GM19455 (cell line): ENCODE data around the gene MYO1D.
"Not testable (repeated sequence)": the region's sequence is repeated elsewhere in the genome, so short reads cannot be mapped to it uniquely, and the experiment has no call there.

Source experiments
- ATAC-seq: cut with Tn5 transposase; IDR thresholded peaks from one replicate; pipeline ENCODE4 v1.9.1; 2021; ENCODE audit not compliant: unreplicated experiment

MYO1D gene

DNA sequence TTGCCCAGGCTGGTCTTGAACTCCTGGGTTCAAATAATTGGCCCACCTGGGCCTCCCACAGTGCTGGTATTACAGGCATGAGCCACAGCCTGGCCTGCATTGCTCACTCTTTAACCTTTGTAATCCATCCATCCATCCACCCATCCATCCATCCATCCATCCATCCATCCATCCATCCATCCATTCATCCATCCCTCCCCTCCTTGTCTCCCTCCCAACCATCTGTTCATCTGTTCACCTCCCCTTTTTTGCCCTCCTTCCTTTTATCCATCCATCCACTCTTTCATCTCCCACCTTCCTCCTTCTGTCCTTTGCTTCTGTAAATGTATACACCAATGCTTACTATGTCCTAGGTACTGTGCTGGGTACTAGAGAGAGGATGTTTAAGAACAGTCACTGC, 324.6 kb downstream of the MYO1D start:
- no peak for ATAC-seq

DNA sequence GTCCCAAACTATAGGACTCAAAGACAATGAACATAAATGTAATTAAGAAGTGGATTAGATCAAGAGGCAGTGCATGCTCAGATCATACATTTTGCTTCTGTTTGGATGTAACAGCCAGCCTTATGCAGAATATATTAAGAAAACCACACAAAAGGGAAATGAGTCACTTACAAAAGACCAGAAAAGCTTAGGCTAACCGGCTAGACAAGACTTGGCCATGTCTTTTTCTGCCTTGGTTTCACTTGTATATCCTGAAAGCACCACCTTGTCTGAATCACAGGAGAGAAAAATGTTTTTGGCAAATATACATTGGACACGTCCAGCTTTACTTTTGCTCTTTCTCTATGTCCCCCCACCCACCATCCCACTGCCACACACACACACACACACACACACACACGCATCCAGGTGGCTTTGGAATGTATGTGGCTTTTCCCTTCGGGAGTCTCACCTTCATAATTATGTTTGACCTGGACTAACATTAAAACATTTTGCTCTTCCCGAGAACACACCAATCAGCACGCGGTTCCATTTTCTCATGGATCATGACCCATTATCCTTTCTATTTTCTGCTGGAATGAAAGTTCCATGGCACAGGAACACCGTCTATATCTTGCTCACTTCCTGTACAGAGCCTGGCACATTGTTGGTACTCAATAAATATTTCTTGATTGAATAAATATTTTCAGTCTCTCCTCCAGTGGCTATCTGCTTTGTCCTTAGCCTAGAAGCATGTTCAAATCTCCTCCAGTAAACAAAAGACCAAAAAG, 325.6 kb downstream of the MYO1D start:
- ATAC-seq, result no peak

DNA sequence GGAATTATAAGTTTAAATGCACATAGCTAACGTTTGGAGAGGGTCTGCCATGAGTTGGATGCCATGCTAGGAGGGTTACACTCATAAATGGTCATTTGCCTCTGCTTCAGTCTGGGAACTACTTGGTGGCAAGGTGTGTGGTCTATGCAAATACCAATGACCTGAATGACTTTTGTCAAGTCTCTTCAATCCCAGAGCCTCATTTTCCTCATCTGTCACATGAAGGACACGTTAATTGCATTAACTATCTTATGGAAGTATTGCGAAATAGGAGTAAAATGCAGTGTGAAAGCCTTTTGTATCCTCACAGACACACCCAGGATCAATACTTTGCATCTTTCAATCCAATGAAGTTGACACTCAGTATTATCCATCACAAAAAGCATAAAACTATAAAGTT, 327.4 kb downstream of the MYO1D start:
- ATAC-seq, result no peak

DNA sequence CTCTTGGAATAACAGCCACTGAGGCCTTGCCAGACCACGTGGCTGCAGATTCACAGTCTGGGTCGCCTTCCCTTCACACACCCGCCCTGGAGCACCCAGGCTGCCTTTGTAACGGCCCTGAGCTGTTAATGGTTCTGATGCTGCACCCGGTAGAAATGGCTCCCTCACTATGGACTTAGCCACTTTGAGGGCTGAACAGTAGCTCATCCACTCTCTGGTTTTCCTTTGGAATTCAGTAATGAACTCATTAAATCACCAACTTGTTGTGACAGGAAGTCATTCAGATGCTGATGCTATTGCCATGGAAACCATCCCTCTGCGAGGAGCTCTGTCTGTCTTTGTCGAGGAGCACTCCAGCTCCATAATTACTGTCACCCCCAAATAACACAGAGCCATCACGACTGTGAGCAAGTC, 330.9 kb downstream of the MYO1D start:
- ATAC-seq, result no peak

DNA sequence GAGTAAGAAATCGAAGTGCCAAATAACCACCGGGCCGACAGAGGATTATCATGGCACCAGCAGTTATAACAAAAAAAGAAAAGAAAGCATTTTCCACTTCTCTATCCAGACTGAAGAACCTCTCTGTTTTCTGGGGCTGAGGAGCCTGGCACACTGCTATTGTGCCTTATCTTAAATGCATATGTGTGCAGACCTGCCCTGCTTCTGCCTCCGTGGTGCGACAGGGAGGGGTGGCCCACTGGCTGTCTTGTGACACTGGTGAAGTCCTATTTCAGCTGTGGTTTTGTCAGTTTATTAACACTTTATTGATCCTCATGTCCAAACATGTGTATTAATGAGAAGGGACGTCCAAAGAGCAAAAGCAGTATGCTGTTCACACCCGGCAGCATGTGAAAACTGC, 334.7 kb downstream of the MYO1D start:
- no peak for ATAC-seq

DNA sequence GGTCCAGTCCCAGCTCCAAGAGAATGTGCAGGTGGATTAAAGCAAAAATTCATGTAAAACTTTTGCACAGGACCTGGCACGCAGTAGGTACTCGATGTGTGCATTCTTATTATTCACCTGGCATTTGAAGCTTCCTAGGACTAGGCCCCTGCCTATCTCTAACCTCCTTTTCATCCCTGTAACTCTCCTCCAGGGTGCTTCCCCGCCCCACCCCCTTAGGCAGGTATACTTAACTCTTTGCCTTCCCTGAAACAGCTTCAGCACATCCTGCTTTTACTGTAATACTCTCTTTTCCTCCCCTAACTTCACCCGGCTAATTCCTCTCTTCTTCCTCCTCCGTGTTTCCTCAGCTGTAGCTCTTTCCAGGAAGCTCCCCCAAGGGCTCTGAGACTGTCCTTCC, 335.3 kb downstream of the MYO1D start:
- no peak for ATAC-seq

DNA sequence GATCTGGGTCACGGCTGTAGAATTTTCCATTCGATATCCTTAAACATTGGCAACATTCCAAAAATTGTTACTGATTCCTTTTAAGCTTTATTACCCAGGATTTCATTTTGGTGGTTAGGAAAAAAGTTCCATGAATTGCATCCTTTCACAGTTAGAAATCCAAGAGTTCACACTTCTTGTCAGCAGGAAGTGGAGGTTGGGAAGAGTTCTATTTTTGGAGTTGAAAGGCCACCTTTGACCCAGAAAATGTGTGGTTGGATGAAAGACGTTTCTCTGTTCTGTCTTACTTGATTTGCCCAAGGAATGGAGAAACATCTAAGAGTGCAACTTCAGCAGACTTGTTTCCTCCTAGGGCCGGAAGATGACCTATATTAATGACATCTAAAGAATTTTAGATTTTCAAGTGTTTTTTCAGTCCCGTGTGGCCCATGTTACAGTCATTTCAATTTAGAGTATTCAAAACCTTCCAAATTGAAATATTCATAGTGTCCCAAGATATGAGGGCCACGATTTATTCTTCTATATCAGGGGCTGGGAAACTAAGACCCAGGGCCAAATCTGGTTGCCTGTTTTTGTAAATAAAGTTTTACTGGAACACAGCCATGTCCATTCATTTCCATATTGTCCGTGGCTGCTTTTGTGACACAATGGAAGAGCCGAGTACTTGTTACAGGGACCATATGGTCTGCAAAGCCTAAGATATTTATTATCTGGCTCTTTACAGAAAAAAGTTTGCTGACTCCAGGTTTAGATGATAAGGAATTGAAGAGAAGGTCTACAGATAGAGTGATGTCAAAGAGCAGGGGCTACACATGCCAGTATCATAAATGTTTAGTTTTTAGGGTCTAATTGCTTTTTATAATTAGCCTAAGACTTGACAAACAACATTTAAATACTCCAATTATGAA, 339.9 kb downstream of the MYO1D start:
- ATAC-seq, result no peak

DNA sequence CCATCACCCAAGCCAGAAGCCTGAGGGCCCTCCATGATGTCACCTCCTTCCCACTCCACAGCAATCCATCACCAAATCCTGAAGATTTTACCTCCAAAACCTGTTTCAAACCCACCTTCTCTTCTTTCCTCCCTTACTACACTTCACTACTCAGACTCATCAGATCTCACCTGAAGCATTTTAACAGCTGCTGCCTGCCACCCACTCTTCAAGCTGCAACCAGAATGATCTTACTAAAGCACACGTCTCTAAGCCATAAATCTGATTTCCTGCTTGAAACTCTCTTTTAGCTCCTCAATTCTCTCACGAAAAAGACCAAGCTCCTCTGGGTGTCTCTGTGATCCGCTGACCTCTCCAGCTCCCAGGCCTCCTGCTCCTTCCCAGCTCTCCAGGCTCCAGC, 343.6 kb downstream of the MYO1D start:
- no peak for ATAC-seq

DNA sequence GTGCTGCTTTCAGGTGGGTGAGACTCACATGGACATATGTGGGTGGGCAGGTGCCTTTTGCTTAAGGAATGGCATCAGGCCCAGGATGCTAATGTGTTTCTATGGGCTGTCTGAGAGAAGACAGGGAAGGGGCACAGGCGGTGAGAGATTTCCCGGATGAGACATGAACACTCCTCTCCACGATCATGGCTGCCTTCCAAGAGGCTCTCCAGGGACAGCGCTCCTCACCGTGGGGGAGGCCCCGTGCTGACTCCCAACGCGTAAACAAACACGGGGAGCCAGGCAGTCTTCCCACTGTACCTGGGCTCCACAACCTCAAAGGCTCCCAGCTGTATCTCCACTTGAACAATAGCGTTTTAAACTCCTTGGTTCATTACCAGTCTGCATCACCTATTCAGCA, 347.3 kb downstream of the MYO1D start:
- no peak for ATAC-seq

DNA sequence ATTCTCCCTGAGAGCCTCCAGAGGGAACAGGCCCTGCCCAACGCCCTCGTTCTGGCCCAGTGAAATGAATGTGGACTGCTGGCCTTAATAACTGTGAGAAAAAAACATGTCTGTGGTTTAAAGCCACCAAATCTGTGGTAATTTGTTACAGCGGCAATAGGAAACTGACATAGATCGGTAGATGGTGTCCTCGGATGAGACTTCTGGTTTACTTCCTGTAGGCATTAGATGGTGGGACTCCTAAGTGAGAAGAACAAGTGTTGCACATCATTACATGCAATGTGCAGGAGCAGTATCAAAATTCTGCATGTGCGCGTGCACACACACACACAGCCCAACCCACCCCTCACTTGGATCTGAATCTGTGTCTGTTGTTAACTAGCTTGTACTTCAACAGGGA, 348.1 kb downstream of the MYO1D start:
- ATAC-seq, result no peak

DNA sequence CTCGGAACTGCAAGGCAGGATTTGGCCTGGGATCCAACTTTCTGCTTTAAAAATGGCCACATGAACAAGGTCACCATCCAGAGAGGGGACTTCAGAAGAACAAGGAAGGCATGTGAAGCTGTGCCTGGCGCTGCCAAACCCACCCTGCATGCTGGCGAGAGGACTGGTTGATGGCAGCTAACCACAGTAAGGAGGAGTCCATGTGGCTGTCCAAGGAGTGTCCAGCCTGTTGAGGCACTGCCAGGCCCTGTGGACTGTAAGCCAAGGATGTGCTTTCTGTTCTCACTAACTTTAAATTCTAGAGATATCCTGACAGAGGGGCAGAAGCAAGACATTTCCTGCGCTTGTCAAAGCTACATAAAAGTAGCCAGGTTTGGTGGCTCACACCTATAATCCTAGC, 349.8 kb downstream of the MYO1D start:
- ATAC-seq, result no peak

DNA sequence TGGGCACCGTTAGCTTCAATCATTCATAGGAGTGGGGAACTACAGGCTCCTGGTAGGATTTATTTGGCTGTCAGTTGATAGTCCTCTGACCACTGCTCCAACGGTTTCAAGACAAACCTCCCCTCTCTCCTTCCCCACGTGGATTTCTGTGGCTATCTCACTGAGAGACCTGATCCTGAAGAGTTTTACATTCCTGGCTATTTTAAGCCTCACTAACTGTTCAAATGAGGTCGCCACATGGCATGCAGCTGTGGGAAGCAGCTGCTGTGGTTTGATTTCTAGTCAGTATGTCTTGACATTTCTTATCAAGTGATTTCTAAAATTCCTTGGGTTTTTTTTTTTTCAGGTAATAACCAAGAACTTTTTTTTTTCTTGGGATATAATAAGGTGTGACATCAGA, 351.8 kb downstream of the MYO1D start:
- no peak for ATAC-seq

DNA sequence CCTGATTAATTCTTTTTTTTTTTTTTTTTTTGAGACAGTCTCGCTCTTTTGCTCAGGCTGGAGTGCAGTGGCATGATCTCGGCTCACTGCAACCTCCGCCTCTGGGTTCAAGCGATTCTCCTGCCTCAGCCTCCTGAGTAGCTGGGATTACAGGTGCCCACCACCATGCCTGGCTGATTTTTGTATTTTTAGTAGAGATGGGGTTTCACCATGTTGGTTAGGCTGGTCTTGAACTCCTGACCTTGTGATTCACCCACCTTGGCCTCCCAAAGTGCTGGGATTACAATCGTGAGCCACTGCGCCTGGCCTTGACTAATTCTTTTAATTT, 352.4 kb downstream of the MYO1D start:
- not testable (repeated sequence) for ATAC-seq

DNA sequence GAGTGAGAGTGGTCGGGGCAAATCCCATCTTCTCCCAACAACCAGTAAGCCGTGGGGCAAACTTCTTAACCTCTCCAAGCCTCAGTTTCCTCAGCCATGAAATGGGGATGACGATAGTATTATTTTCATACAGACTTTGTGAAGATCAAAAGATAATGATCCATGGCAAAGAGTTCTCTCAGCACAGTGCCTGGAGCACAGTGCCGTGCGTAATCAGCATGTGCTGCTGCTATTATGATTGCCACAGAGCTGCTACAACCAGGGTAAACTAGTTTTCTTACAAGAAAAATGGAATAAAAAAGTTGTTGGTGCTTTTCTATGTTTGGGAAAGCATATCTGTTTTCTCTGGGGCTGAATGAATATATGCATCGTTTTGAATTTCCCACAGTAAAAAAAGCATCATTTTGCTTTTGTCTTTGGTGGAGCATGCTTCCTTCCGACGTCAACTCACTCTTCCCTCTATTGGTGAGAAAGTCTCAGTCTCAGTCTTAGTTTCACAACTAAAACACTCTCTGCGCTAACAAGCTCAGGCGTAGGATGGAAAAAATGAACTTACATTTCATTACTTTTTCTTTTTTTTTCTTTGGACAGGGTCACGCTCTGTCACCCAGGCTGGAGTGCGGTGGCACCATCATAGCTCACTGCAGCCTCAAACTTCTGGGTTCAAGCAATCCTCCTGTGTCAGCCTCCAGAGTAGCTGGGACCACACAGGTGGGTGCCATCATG, 352.9 kb downstream of the MYO1D start:
- peak; percentile 51 for ATAC-seq

DNA sequence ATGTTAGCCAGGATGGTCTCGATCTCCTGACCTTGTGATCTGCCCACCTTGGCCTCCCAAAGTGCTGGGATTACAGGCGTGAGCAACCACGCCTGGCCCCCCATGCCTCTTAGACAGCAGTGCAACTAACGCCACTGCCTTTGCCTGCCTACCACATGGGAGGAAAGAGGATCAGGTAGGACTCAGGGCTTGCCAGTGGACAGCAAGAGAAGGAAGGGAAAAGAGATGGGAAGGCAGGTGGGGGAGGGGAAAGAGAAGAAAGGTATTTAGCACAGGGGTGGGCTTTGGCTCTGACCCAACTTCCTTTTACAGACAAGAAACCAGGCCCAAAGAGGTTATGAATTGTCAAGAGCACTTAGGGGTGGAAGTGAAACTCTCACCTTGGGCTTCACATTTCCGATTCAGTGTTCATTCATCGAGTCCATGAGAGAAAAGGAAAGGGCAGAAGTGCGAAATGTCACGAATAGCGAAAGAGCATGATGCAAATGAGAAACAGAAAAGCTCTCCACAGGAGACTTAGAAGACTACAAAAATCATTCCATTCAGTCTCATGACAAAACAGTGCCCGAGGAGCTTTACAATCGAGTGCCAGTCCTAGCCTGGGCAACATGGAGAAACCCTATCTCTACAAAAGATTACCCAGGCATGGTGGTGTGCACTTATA, 353.8 kb downstream of the MYO1D start:
- peak; percentile 51 for ATAC-seq

DNA sequence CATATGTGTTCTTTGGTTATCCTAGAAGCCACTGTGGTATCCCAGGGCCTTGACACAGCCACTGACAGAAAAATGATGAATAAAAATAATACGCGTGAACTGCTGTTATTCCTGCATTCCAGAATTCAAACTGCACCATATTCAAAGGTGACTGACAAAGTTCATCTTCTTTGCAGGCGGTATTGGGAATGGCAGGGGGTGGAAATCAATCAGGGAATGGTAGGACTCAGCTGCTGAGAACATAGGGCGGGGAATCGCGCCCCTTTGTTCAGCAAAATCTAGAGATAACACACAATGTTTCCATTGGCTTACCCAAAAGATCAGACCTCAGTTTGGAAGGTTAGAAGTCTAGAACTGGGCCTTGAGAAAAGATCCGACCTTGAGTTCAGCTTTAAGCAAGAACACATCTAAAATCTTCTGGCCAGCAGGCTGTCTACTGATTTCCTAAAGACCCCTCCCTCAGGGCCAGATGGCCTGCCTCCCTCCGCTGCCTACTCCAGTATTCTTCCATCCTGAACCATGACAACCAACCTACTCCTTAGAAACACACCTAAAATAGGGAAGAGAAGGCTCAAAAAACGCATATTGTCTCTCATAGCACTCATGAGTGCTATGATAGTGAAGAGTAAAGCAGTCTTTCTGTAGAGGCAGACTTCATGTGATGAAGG, 356.1 kb downstream of the MYO1D start:
- ATAC-seq, result no peak

DNA sequence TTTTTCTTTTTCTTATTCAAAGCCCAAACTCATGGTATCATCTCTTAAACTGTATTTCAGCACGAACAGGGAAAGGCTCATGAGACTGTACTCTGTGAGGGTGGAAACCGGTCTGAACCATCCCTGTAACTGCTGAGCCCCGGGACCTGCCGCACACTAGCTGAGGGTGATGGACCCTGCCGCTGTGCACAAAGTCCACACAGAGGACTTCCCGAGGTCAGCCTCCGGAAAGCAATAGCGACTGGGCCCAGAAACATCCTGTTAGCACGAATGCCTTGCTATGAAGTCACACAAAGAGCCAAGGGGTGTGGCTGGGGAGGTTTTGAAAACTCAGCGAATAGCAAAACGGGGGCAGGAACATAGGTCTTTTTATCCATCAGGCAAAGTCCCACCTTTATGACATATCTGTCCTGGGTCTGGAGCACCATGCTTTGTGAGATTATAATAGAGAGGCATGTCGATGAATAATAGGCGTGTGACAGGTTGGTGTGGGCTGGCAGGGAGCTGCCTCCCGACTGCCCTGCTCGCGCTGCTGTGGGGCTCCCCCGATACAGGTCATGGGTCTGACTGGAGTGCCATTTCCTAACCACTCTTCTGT, 356.7 kb downstream of the MYO1D start:
- no peak for ATAC-seq

DNA sequence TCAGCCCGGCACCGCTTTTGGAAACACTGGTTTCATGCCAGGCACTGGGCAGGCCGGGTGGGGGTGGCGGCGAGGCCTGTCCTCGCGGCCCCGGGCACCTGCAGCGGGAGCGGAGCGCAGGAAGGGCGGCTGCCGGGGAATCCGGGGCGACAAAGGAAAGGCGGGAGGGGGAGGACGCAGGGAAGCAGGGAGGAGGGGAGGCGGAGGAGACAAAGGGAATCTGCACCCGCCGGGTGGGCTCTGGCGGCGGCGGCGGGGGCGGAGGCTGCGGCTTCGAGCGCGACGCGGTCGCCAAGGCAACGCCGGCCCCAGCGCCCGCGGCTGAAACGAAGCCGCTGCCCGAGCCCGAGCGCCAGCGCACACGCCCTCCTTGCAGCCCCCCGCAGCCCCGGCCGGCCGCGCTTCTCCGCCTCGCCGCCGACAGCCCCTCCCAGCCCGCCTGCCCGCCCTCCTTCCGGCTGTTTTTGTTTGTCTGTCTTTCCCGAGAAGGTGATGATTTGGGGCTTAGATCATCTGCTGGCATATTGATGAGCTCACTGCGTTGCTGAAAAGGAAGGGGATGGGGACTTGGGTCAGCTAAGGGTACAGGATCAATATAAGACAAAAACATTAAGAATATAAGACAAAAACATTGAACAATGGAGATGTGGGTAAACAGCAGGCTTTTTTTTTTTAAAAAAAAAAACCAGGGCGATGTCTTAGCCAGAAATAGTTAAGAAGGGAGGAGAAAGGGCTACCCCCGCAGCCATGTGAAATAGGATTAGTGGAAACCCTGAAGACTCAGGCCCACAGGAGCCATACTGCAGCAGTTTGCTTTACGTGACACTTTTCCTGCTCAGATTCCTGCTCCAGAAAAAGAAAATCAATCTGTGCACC, 357.5 kb downstream of the MYO1D start:
- ATAC-seq, result no peak

DNA sequence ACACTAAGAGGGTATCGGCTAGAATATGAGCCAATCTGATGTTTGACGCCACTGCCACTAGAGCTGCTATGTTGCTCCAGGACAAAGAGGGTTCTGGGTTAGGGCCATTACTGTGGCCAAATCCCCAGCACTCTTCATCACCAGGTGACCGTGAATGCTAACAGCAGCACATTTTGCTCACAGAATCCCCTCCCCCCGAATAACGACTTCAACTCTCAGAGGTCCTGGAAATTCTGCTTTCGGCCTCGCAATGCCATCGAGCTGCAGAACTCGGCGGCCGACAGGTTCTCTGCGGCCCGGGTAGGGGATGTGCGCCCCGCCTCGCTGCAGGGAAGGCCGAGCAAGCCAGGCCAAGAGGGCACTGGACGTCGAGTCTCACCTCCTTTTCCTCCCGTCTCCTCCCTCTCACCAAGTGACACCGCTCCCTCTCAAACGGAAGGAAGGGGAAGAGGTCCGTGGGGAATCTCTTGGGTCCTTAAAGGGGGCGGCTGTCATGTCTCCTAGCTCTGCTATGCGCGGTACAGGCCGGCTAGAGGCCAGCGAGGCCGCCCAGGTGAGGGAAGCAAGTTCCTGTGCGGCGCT, 358.2 kb downstream of the MYO1D start:
- ATAC-seq, result no peak
